ENCODE results near the gene AFG1L. TPM values are rescaled to one million over a fixed set of nuclear protein-coding genes. Genes with fewer than 3 reads are reported as not detected.

The AFG1L gene
- total RNA-seq, 1 experiment from 2014 or later: 4.9 TPM

DNA sequence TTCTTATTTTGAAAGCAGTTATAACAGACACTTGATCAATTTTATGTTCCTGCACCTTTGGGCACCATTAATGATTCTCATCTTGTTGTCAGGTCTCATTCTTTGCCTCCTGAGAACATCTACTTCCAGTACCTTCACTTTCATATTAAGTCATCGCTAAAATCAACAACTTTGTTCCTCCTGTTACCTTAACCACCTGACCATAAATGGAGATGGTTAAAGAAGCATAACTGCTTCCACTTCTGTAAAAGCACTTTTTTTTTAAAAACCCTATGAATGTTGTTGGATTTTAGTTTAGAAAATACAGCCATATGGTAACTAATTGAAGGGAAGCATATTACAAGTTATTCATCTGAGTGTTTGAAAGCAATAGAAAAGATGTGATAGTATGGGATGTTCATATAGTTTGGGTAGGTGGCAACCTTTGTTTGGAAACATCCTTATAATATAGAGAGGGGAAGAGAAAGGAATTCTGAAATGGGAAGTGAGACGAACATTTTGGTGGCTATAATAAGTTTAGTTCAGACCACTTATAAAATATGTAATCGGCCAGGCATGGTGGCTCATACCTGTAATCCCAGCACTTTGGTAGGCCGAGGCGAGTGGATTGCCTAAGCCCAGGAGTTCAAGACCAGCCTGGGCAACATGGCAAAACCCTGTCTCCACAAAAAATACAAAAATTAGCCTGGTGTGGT is 53.9 kb downstream of the AFG1L start:
- intact Hi-C loops (cut with micrococcal nuclease): no loop called here
- Histone ChIP-seq H2AFZ (ENCODE audit: low read depth, low read length, poor library complexity, severe bottlenecking) (no peak overlapping the region), H3K36me3 (ENCODE audit: control insufficient read depth in 1 of 2, insufficient read depth in 2 of 2, low read length in 2 of 2) (no peaks in the 10 kb centered on the region), H3K4me2 (ENCODE audit: low read length) (no peak overlapping the region), H3K9me2 (ENCODE audit: insufficient read depth) (no peaks in the 10 kb centered on the region), H3K9me3 (ENCODE audit: control insufficient read depth in 1 of 2, insufficient read depth in 1 of 2, low read depth in 1 of 2, low read length in 2 of 2) (no peaks in the 10 kb centered on the region), H3K79me2 (ENCODE audit: insufficient read depth, low read length) (no peaks in the 10 kb centered on the region), H4K20me1 (ENCODE audit: insufficient read depth) (no peaks in the 10 kb centered on the region), H3K9ac (ENCODE audit: low read length) (no peak overlapping the region), H3K4me1 (ENCODE audit: control insufficient read depth in 1 of 2, insufficient read depth in 2 of 2, low read length in 2 of 2) (no peaks in the 10 kb centered on the region), H3K27ac (ENCODE audit: low read depth, low read length) (no peak overlapping the region), H3K27me3 (ENCODE audit: insufficient read depth, low read length) (no peaks in the 10 kb centered on the region), H3K4me3 (replicated peaks in 1 of 2; ENCODE audit: low read depth in 1 of 2, low read length in 2 of 2) (no peak overlapping the region)
- BruUV-seq (replicated peaks): no TSS peak
- POLR2A ChIA-PET: no interaction called here
- TF ChIP-seq YY1 (IDR thresholded peaks at IDR 0.05; ENCODE audit: extremely low read depth, insufficient replicate concordance, low read depth, low read length): no peak
- no peak for TF ChIP-seq RAD21 (IDR thresholded peaks at IDR 0.05; ENCODE audit: low read depth)
- DNase-seq (ENCODE audit: low read depth, low spot score) (no peak), ATAC-seq (no peak)
- CTCF ChIA-PET: no interaction called here
- RAD21 ChIA-PET (ENCODE audit: low non-redundant PET in 1 of 2, low total read pairs in 2 of 2, uncharacterized antibody in 2 of 2, unreplicated experiment in 2 of 2): no interaction called here

DNA sequence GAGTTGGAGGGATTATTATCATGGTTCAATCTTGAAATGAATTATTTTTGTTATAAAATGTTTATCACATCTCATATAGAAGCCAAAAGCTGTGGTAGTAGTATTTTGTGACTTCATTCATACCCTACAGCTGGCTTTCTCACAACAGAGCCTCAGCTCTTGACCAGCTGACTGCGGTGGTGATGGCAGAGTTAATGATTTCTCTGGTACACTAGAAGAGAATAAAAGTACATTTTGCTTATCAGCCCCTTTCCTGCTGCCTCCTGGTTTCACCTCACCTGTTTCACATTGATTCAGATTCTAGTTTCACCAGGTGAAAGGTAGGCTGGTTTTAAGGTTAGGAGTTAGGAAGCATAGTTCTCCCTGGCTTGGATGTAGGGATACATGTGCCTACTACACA is 55.7 kb downstream of the AFG1L start:
- no peak overlapping the region for H2AFZ ChIP-seq (ENCODE audit: low read depth, low read length, poor library complexity, severe bottlenecking)
- H3K9ac ChIP-seq (ENCODE audit: low read length): no peak overlapping the region
- no peak overlapping the region for H3K27ac ChIP-seq (ENCODE audit: low read depth, low read length)
- intact Hi-C loops (cut with micrococcal nuclease): no loop called here
- no peaks in the 10 kb centered on the region for H3K4me1 ChIP-seq (ENCODE audit: control insufficient read depth in 1 of 2, insufficient read depth in 2 of 2, low read length in 2 of 2)
- CTCF ChIA-PET: no interaction called here
- TF ChIP-seq CBX3 (IDR thresholded peaks at IDR 0.05; ENCODE audit: low read depth) (no peak), SP1 (IDR thresholded peaks at IDR 0.05; ENCODE audit: low read depth) (no peak), ELF1 (IDR thresholded peaks at IDR 0.05; ENCODE audit: borderline replicate concordance, low read depth) (no peak), EZH2 (IDR thresholded peaks at IDR 0.05) (no peak), YY1 (IDR thresholded peaks at IDR 0.05; ENCODE audit: extremely low read depth, insufficient replicate concordance, low read depth, low read length) (no peak), SIN3A (IDR thresholded peaks at IDR 0.05; ENCODE audit: low read depth) (no peak), POLR2AphosphoS5 (IDR thresholded peaks at IDR 0.05; ENCODE audit: low read depth, low read length) (no peak), EZH2phosphoT487 (IDR thresholded peaks at IDR 0.05; ENCODE audit: borderline replicate concordance) (no peak), SRF (IDR thresholded peaks at IDR 0.05; ENCODE audit: low read depth) (no peak), ATF3 (IDR thresholded peaks at IDR 0.05) (no peak), ZNF274 (IDR thresholded peaks at IDR 0.05; ENCODE audit: low read depth, low read length) (no peak), ZFX (IDR thresholded peaks at IDR 0.05) (no peak), ZBTB33 (IDR thresholded peaks at IDR 0.05; ENCODE audit: extremely low read depth, insufficient replicate concordance, low read length) (no peak), JUND (IDR thresholded peaks at IDR 0.05) (no peak)
- TF ChIP-seq, protein P1, sequence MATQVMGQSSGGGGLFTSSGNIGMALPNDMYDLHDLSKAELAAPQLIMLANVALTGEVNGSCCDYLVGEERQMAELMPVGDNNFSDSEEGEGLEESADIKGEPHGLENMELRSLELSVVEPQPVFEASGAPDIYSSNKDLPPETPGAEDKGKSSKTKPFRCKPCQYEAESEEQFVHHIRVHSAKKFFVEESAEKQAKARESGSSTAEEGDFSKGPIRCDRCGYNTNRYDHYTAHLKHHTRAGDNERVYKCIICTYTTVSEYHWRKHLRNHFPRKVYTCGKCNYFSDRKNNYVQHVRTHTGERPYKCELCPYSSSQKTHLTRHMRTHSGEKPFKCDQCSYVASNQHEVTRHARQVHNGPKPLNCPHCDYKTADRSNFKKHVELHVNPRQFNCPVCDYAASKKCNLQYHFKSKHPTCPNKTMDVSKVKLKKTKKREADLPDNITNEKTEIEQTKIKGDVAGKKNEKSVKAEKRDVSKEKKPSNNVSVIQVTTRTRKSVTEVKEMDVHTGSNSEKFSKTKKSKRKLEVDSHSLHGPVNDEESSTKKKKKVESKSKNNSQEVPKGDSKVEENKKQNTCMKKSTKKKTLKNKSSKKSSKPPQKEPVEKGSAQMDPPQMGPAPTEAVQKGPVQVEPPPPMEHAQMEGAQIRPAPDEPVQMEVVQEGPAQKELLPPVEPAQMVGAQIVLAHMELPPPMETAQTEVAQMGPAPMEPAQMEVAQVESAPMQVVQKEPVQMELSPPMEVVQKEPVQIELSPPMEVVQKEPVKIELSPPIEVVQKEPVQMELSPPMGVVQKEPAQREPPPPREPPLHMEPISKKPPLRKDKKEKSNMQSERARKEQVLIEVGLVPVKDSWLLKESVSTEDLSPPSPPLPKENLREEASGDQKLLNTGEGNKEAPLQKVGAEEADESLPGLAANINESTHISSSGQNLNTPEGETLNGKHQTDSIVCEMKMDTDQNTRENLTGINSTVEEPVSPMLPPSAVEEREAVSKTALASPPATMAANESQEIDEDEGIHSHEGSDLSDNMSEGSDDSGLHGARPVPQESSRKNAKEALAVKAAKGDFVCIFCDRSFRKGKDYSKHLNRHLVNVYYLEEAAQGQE (IDR thresholded peaks at IDR 0.05; ENCODE audit: low read depth): no peak
- no peaks in the 10 kb centered on the region for H3K36me3 ChIP-seq (ENCODE audit: control insufficient read depth in 1 of 2, insufficient read depth in 2 of 2, low read length in 2 of 2)
- no peaks in the 10 kb centered on the region for H3K9me2 ChIP-seq (ENCODE audit: insufficient read depth)
- H3K4me2 ChIP-seq (ENCODE audit: low read length): no peak overlapping the region
- no peaks in the 10 kb centered on the region for H4K20me1 ChIP-seq (ENCODE audit: insufficient read depth)
- ATAC-seq (no peak), DNase-seq (ENCODE audit: low read depth, low spot score) (no peak)
- no peak overlapping the region for H3K4me3 ChIP-seq (replicated peaks in 1 of 2; ENCODE audit: low read depth in 1 of 2, low read length in 2 of 2)
- no peaks in the 10 kb centered on the region for H3K9me3 ChIP-seq (ENCODE audit: control insufficient read depth in 1 of 2, insufficient read depth in 1 of 2, low read depth in 1 of 2, low read length in 2 of 2)
- H3K79me2 ChIP-seq (ENCODE audit: insufficient read depth, low read length): no peaks in the 10 kb centered on the region
- no peaks in the 10 kb centered on the region for H3K27me3 ChIP-seq (ENCODE audit: insufficient read depth, low read length)
- no TSS peak for BruUV-seq (replicated peaks)
- RAD21 ChIA-PET (ENCODE audit: low non-redundant PET in 1 of 2, low total read pairs in 2 of 2, uncharacterized antibody in 2 of 2, unreplicated experiment in 2 of 2): no interaction called here
- POLR2A ChIA-PET: no interaction called here

Measured in HCT116 (cell line).